IPS-18a (cell line): Measurements from ENCODE around the gene TNFRSF1B.

Experiments
- H3K27ac ChIP-seq: one replicate; pipeline ENCODE4 v1.5.1; 2013; ENCODE audit warnings: low read length
- H3K27me3 ChIP-seq: one replicate; pipeline ENCODE4 v1.6.1; 2013; ENCODE audit warnings: mild to moderate bottlenecking, low read length; ENCODE audit not compliant: control insufficient read depth, insufficient read depth
- H3K36me3 ChIP-seq: one replicate; pipeline ENCODE4 v1.6.1; 2013; ENCODE audit warnings: low read depth, low read length; ENCODE audit not compliant: control insufficient read depth
- H3K4me1 ChIP-seq: one replicate; pipeline ENCODE4 v1.6.1; 2013; ENCODE audit warnings: low read depth, low read length; ENCODE audit not compliant: control insufficient read depth
- H3K4me3 ChIP-seq: one replicate; pipeline ENCODE4 v1.5.1; 2013; ENCODE audit warnings: low read length
- H3K9ac ChIP-seq: one replicate; pipeline ENCODE4 v1.6.1; 2013; ENCODE audit warnings: mild to moderate bottlenecking, low read length, moderate library complexity
- H3K9me3 ChIP-seq: one replicate; pipeline ENCODE4 v1.6.1; 2013; ENCODE audit warnings: low read depth, low read length; ENCODE audit not compliant: control insufficient read depth

TNFRSF1B gene

GRCh38 chr1:12132078-12132477 is 34.7 kb upstream of the TNFRSF1B start:
- H3K36me3 ChIP-seq, result peaks cover 3% of the 10 kb centered on the region
- no peak overlapping the region for H3K4me3 ChIP-seq
- H3K4me1 ChIP-seq, result no peaks in the 10 kb centered on the region
- no peaks in the 10 kb centered on the region for H3K9me3 ChIP-seq
- no peaks in the 10 kb centered on the region for H3K27me3 ChIP-seq
- no peak overlapping the region for H3K9ac ChIP-seq
- H3K27ac ChIP-seq, result no peak overlapping the region

- Histone ChIP-seq H3K9me3 (no peaks in the 10 kb centered on the region), H3K4me3 (no peak overlapping the region), H3K4me1 (no peaks in the 10 kb centered on the region), H3K27ac (no peak overlapping the region), H3K36me3 (no peaks in the 10 kb centered on the region), H3K27me3 (no peaks in the 10 kb centered on the region), H3K9ac (no peak overlapping the region)
Measured at GRCh38 chr1:12134716-12135115, 32.1 kb upstream of the TNFRSF1B start.

GRCh38 chr1:12135612-12136011 is 31.2 kb upstream of the TNFRSF1B start:
- Histone ChIP-seq H3K9ac (no peak overlapping the region), H3K27me3 (no peaks in the 10 kb centered on the region), H3K4me3 (no peak overlapping the region), H3K36me3 (no peaks in the 10 kb centered on the region), H3K4me1 (no peaks in the 10 kb centered on the region), H3K27ac (no peak overlapping the region), H3K9me3 (no peaks in the 10 kb centered on the region)

GRCh38 chr1:12136916-12137610 is 29.7 kb upstream of the TNFRSF1B start:
- Histone ChIP-seq H3K27ac (no peak overlapping the region), H3K9me3 (no peaks in the 10 kb centered on the region), H3K9ac (no peak overlapping the region), H3K4me1 (no peaks in the 10 kb centered on the region), H3K36me3 (no peaks in the 10 kb centered on the region), H3K4me3 (no peak overlapping the region), H3K27me3 (no peaks in the 10 kb centered on the region)

- Histone ChIP-seq H3K4me1 (no peaks in the 10 kb centered on the region), H3K9ac (no peak overlapping the region), H3K27ac (no peak overlapping the region), H3K9me3 (no peaks in the 10 kb centered on the region), H3K4me3 (no peak overlapping the region), H3K27me3 (no peaks in the 10 kb centered on the region), H3K36me3 (no peaks in the 10 kb centered on the region)
Measured at GRCh38 chr1:12138196-12139168, 28.3 kb upstream of the TNFRSF1B start.

- H3K4me3 ChIP-seq, result no peak overlapping the region
- H3K9ac ChIP-seq, result no peak overlapping the region
- H3K36me3 ChIP-seq, result no peaks in the 10 kb centered on the region
- H3K9me3 ChIP-seq, result no peaks in the 10 kb centered on the region
- H3K27me3 ChIP-seq, result no peaks in the 10 kb centered on the region
- H3K4me1 ChIP-seq, result no peaks in the 10 kb centered on the region
- no peak overlapping the region for H3K27ac ChIP-seq
Measured at GRCh38 chr1:12140016-12140415, 26.8 kb upstream of the TNFRSF1B start.

- no peak overlapping the region for H3K9ac ChIP-seq
- H3K27me3 ChIP-seq, result no peaks in the 10 kb centered on the region
- no peak overlapping the region for H3K4me3 ChIP-seq
- H3K4me1 ChIP-seq, result no peaks in the 10 kb centered on the region
- no peaks in the 10 kb centered on the region for H3K9me3 ChIP-seq
- H3K36me3 ChIP-seq, result no peaks in the 10 kb centered on the region
- no peak overlapping the region for H3K27ac ChIP-seq
Measured at GRCh38 chr1:12140515-12141162, 26.2 kb upstream of the TNFRSF1B start.

- Histone ChIP-seq H3K27me3 (no peaks in the 10 kb centered on the region), H3K27ac (no peak overlapping the region), H3K4me1 (no peaks in the 10 kb centered on the region), H3K4me3 (no peak overlapping the region), H3K9ac (no peak overlapping the region), H3K9me3 (no peaks in the 10 kb centered on the region), H3K36me3 (no peaks in the 10 kb centered on the region)
Measured at GRCh38 chr1:12141163-12141850, 25.5 kb upstream of the TNFRSF1B start.

- Histone ChIP-seq H3K9ac (no peak overlapping the region), H3K36me3 (no peaks in the 10 kb centered on the region), H3K9me3 (no peaks in the 10 kb centered on the region), H3K4me1 (peaks cover 5% of the 10 kb centered on the region), H3K27ac (no peak overlapping the region), H3K27me3 (no peaks in the 10 kb centered on the region), H3K4me3 (no peak overlapping the region)
Measured at GRCh38 chr1:12142141-12142823, 24.5 kb upstream of the TNFRSF1B start.

- Histone ChIP-seq H3K9me3 (no peaks in the 10 kb centered on the region), H3K4me3 (no peak overlapping the region), H3K4me1 (peaks cover 7% of the 10 kb centered on the region), H3K36me3 (no peaks in the 10 kb centered on the region), H3K9ac (no peak overlapping the region), H3K27ac (no peak overlapping the region), H3K27me3 (no peaks in the 10 kb centered on the region)
Measured at GRCh38 chr1:12142891-12143630, 23.7 kb upstream of the TNFRSF1B start.
